Inflammatory macrophage (primary cell): ENCODE data around the gene NFATC1.

Experiments used
- DNase-seq, 2 donors: peaks; one replicate each; pipeline ENCODE4 v3.0.0-alpha.2; 2020 to 2022

The NFATC1 gene

GRCh38 chr18:79558933-79559416 lies 163.2 kb downstream of the NFATC1 start:
- no peak for DNase-seq

- no peak for DNase-seq
Observed at GRCh38 chr18:79559436-79559835, 163.7 kb downstream of the NFATC1 start.

GRCh38 chr18:79560042-79560860 lies 164.5 kb downstream of the NFATC1 start:
- DNase-seq, result no peak

- no peak for DNase-seq
Observed at GRCh38 chr18:79560861-79561210, 165.1 kb downstream of the NFATC1 start.

- DNase-seq, result no peak
Observed at GRCh38 chr18:79563949-79564348, 168.2 kb downstream of the NFATC1 start.

GRCh38 chr18:79564441-79564840 lies 168.7 kb downstream of the NFATC1 start:
- no peak for DNase-seq

- DNase-seq, result no peak
Observed at GRCh38 chr18:79566771-79567431, 171.2 kb downstream of the NFATC1 start.

GRCh38 chr18:79567481-79568147 lies 171.9 kb downstream of the NFATC1 start:
- no peak for DNase-seq

GRCh38 chr18:79568543-79569205 lies 172.9 kb downstream of the NFATC1 start:
- no peak for DNase-seq

- DNase-seq, result no peak
Observed at GRCh38 chr18:79569720-79570119, 174.0 kb downstream of the NFATC1 start.

- DNase-seq, result no peak
Observed at GRCh38 chr18:79570266-79571201, 174.8 kb downstream of the NFATC1 start.

GRCh38 chr18:79571211-79572092 lies 175.7 kb downstream of the NFATC1 start:
- DNase-seq, result no peak

- no peak for DNase-seq
Observed at GRCh38 chr18:79572093-79572780, 176.5 kb downstream of the NFATC1 start.

GRCh38 chr18:79572848-79573451 lies 177.2 kb downstream of the NFATC1 start:
- no peak for DNase-seq

GRCh38 chr18:79573921-79574491 lies 178.3 kb downstream of the NFATC1 start:
- no peak for DNase-seq

GRCh38 chr18:79574938-79575525 lies 179.3 kb downstream of the NFATC1 start:
- peak in 1 of 2 donors; percentile 29 for DNase-seq

GRCh38 chr18:79575891-79576685 lies 180.4 kb downstream of the NFATC1 start:
- no peak for DNase-seq
